ENCODE measurements around the gene SLCO4A1. TPM values are rescaled to one million over a fixed set of nuclear protein-coding genes. Genes with fewer than 3 reads are reported as not detected.

SLCO4A1 gene
- total and polyA plus RNA-seq, 9 of the 15 experiments (the other 6 are each of a cell fraction or from before 2014, with no cell fraction given): 1.6 to 21.9 (median 12.8) TPM

DNA sequence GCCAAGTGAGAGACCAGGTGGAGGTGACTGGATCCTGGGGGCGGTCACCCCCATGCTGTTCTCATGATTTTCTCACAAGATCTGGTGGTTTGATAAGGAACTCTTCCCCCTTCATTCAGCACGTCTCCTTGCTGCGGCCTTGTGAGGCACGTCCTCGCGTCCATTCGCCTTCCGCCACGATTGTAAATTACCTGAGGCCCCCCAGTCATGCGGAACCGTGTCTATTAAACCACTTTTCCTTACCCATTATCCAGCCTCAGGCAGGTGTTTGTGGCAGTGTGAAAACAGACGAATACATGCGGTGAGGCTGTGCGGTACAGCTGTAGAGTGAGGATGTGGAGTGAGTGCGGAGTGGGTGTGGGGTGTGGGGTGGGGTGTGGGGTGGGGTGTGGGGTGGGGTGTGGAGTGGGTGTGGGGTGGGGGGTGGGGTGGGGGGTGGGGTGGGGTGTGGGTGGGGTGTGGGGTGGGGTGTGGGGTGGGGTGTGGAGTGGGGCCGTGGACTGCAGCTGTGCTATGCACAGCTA, 54.2 kb downstream of the SLCO4A1 start:
- CTCF ChIA-PET (ENCODE audit: low intra/inter-chr PET ratio): no interaction called here
- peaks cover 2% of the 10 kb centered on the region for H3K9me1 ChIP-seq (ENCODE audit: control insufficient read depth, insufficient read depth, low read length)
- H3K79me2 ChIP-seq (ENCODE audit: control insufficient read depth, insufficient read depth, low read length): no peaks in the 10 kb centered on the region
- 0 out of 2 replicates have a peak, but pooled peaks cover 13% of the 10 kb centered on the region for H4K20me1 ChIP-seq (replicated peaks; ENCODE audit: control insufficient read depth, insufficient read depth, low read length)
- no peak overlapping the region for H3K27ac ChIP-seq (ENCODE audit: extremely low read depth, low read depth, low read length)
- 15% methylated on average over 14 of the region's 16 CpGs for WGBS (ENCODE audit: insufficient coverage, low coverage, missing lambda C conversion rate)
- intact Hi-C loops (cut with micrococcal nuclease): no loop called here
- no peaks in the 10 kb centered on the region for H3K9me3 ChIP-seq (replicated peaks; ENCODE audit: control insufficient read depth, insufficient read depth, low read depth, low read length)
- ATAC-seq (no peak), FAIRE-seq (no peak), DNase-seq (ENCODE audit: extremely low read depth in 1 of 4, low spot score in 3 of 4) (no peak)
- H3K36me3 ChIP-seq (ENCODE audit: control insufficient read depth, insufficient read depth, low read length): no peaks in the 10 kb centered on the region
- in situ Hi-C loops (cut with MboI): no loop called here
- no peak overlapping the region for H3K9ac ChIP-seq (ENCODE audit: insufficient read depth in 1 of 2, low read depth in 2 of 2, low read length in 2 of 2)
- TF ChIP-seq CBX5 (IDR thresholded peaks at IDR 0.05; ENCODE audit: borderline replicate concordance, low read depth) (no peak), ZNF766 (CRISPR knock-in tag; conservative IDR thresholded peaks at IDR 0.05) (no peak), CBX8 (IDR thresholded peaks at IDR 0.05; ENCODE audit: borderline replicate concordance, extremely low read depth, low read depth, low read length, poor library complexity, severe bottlenecking) (no peak), POLR2G (IDR thresholded peaks at IDR 0.05; ENCODE audit: low read depth, low read length) (no peak), HSF4 (CRISPR knock-in tag; IDR thresholded peaks at IDR 0.05; ENCODE audit: borderline replicate concordance) (no peak), NFYB (IDR thresholded peaks at IDR 0.05; ENCODE audit: extremely low read depth, insufficient read length) (no peak)
- TF ChIP-seq, protein P1, sequence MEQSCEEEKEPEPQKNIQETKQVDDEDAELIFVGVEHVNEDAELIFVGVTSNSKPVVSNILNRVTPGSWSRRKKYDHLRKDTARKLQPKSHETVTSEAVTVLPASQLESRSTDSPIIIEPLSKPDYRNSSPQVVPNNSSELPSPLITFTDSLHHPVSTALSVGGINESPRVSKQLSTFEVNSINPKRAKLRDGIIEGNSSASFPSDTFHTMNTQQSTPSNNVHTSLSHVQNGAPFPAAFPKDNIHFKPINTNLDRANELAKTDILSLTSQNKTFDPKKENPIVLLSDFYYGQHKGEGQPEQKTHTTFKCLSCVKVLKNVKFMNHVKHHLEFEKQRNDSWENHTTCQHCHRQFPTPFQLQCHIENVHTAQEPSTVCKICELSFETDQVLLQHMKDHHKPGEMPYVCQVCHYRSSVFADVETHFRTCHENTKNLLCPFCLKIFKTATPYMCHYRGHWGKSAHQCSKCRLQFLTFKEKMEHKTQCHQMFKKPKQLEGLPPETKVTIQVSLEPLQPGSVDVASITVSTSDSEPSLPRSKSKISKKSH (CRISPR knock-in tag; IDR thresholded peaks at IDR 0.05): no peak
- peaks cover 57 to 97% of the 10 kb centered on the region in 2 experiments for H3K27me3 ChIP-seq (ENCODE audit: control insufficient read depth in 2 of 2, insufficient read depth in 2 of 2, low read length in 2 of 2)
- H3K4me2 ChIP-seq (ENCODE audit: insufficient read depth, low read length): no peak overlapping the region
- H3K4me1 ChIP-seq (replicated peaks in 1 of 2; ENCODE audit: control insufficient read depth in 2 of 2, insufficient read depth in 2 of 2, low read length in 2 of 2): peaks cover 0 to 21% of the 10 kb centered on the region in 2 experiments; a peak in 1 of 5 replicates
- BruUV-seq (replicated peaks): no TSS peak
- H2AFZ ChIP-seq (ENCODE audit: low read depth, low read length): no peak overlapping the region
- POLR2A ChIA-PET: no interaction called here
- H3K4me3 ChIP-seq: no peak overlapping the region

All from K562 (cell line).